HepG2 (cell line): ENCODE measurements around the gene CACNA1G.

ENCODE experiments used
- RBM22 ChIP-seq: fragments of 200-400 bp; formaldehyde crosslinking; optimal IDR thresholded peaks from 2 replicates; pipeline ENCODE3; 2017; ENCODE audit warnings: mild to moderate bottlenecking, low read length, moderate library complexity
- TF ChIP-seq, protein P1 (sequence below): sonication (generic); formaldehyde crosslinking; IDR thresholded peaks from 2 replicates; pipeline ENCODE4 v1.5.0; 2020; ENCODE audit warnings: mild to moderate bottlenecking, missing genetic modification reagents, moderate library complexity

DNA sequence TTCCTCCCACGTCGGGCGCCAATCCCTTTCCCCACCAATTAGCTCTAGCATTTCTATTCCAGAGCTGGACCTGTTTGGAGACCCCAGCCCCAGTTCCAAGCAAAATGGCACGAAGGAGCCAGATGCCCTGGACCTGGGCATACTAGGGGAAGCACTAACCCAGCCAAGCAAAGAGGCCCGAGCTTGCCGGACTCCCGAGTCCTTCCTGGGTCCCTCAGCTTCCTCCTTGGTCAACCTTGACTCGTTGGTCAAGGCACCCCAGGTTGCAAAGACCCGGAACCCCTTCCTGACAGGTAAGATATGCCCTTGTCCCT, 19.2 kb upstream of the CACNA1G start:
- no peak for TF ChIP-seq RBM22
- TF ChIP-seq, protein P1, sequence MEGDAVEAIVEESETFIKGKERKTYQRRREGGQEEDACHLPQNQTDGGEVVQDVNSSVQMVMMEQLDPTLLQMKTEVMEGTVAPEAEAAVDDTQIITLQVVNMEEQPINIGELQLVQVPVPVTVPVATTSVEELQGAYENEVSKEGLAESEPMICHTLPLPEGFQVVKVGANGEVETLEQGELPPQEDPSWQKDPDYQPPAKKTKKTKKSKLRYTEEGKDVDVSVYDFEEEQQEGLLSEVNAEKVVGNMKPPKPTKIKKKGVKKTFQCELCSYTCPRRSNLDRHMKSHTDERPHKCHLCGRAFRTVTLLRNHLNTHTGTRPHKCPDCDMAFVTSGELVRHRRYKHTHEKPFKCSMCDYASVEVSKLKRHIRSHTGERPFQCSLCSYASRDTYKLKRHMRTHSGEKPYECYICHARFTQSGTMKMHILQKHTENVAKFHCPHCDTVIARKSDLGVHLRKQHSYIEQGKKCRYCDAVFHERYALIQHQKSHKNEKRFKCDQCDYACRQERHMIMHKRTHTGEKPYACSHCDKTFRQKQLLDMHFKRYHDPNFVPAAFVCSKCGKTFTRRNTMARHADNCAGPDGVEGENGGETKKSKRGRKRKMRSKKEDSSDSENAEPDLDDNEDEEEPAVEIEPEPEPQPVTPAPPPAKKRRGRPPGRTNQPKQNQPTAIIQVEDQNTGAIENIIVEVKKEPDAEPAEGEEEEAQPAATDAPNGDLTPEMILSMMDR (CRISPR knock-in tag): no peak
